ENCODE measurements around the gene OPRL1.

- TF ChIP-seq CTCF (IDR thresholded peaks at IDR 0.05) (no peak), POLR2A (IDR thresholded peaks at IDR 0.05) (no peak)
These were observed 29.1 kb downstream of the OPRL1 start for GRCh38 chr20:64108731-64109681.

Measured in esophagus squamous epithelium (tissue), 4 donors.